Gastroesophageal sphincter (tissue), 3 donors: Measurements from ENCODE around the gene TSPO.

Experiments
- CTCF ChIP-seq, 4 experiments: fragments of 200-600 bp in 2 of 4; fragments of 450-650 bp in 2 of 4; sonication (generic) in 1 of 4; IDR thresholded peaks; one replicate each; pipeline ENCODE4 v1.5.1; 2017 to 2019; ENCODE audit warnings: antibody characterized with exemption in 4 of 4, mild to moderate bottlenecking in 2 of 4, moderate library complexity in 2 of 4
- EP300 ChIP-seq: sonication (generic); formaldehyde crosslinking; IDR thresholded peaks from one replicate; pipeline ENCODE4 v1.6.1; 2017; ENCODE audit warnings: antibody characterized with exemption, mild to moderate bottlenecking
- POLR2A ChIP-seq, 2 donors: fragments of 450-650 bp; IDR thresholded peaks; one replicate each; pipeline ENCODE4 v1.6.1; 2017; ENCODE audit warnings: antibody characterized with exemption in 2 of 2, mild to moderate bottlenecking in 2 of 2, moderate library complexity in 1 of 2
- POLR2AphosphoS5 ChIP-seq: sonication (generic); formaldehyde crosslinking; IDR thresholded peaks from one replicate; pipeline ENCODE4 v1.6.1; 2017; ENCODE audit warnings: antibody characterized with exemption

GRCh38 chr22:43160497-43161126 lies 9.3 kb downstream of the TSPO start:
- TF ChIP-seq CTCF (IDR thresholded peaks at IDR 0.05): no peak
- no peak for TF ChIP-seq POLR2AphosphoS5
- TF ChIP-seq POLR2A (IDR thresholded peaks at IDR 0.05): no peak
- TF ChIP-seq EP300: no peak
